ENCODE measurements around the gene XYLB. TPM values are rescaled to one million over a fixed set of nuclear protein-coding genes. Genes with fewer than 3 reads are reported as not detected.

XYLB gene
- total RNA-seq, 1 donor from 2014 or later, result 0.43 TPM

DNA sequence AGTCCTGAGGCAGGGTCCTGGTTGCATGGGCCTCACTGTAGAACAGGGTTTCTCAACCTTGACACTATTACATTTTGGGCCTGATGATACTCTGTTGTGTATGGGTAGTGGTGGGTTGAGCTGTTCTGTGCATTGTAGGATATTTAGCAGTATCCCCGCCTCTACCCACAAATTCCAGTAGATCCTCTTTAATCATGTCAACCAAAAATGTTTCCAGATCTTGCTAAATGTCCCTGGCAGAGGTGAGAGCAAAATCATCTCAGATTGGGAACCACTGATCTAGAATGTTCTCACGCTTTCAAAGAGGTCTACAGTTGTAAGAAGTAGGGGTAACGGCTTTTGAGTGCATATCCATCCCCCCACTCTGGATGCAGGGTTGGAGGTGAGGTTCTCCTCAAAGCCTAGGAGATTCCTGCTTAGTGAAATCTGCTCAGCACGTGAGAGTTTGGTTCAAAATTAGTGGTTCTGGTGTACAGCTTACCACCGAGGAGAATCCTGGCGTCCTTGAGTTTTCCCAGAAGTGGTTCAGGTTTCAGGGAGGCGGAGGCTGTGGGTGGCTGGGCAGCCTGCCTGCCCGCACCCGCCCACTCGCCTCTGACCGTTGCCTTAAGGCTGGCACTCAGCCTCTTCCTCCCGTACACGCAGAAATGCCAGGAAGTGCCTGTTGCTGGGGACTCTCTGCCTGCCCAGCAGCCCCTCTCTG, 112.4 kb downstream of the XYLB start:
- no peaks in the 10 kb centered on the region for H3K36me3 ChIP-seq
- intact Hi-C loops (cut with DNase I), result loop anchor here (5.0 to 10.0 kb wide), 2 partner anchors 294 to 593 kb away; partner anchors contain the start of genes OXSR1, SCN11A and WDR48
- no peaks in the 10 kb centered on the region for H3K27me3 ChIP-seq
- H3K9me3 ChIP-seq, result no peaks in the 10 kb centered on the region
- peaks cover 4 to 31% of the 10 kb centered on the region in 2 donors for H3K4me1 ChIP-seq
- H3K27ac ChIP-seq, result peak overlapping the region; percentile 67 to 77
- H3K4me3 ChIP-seq, result peak overlapping the region; percentile 41 to 43
- TF ChIP-seq CTCF (IDR thresholded peaks at IDR 0.05), result no peak
- peak in 1 of 2 donors; percentile 80 for DNase-seq (ENCODE audit: low spot score in 2 of 2)

GRCh38 chr3:38459499-38460048, 113.0 kb downstream of the XYLB start:
- intact Hi-C loops (cut with DNase I), result loop anchor here (5.0 to 10.0 kb wide), 2 partner anchors 295 to 593 kb away; partner anchors contain the start of genes OXSR1, SCN11A and WDR48
- no peaks in the 10 kb centered on the region for H3K27me3 ChIP-seq
- peak overlapping the region; percentile 41 to 43 for H3K4me3 ChIP-seq
- H3K27ac ChIP-seq, result peak overlapping the region; percentile 67 to 77
- H3K4me1 ChIP-seq, result peaks cover 4 to 31% of the 10 kb centered on the region in 2 donors
- H3K36me3 ChIP-seq, result no peaks in the 10 kb centered on the region
- no peak for TF ChIP-seq CTCF (IDR thresholded peaks at IDR 0.05)
- H3K9me3 ChIP-seq, result no peaks in the 10 kb centered on the region
- no peak for DNase-seq (ENCODE audit: low spot score in 2 of 2)

GRCh38 chr3:38460377-38461270, 114.0 kb downstream of the XYLB start:
- H3K27me3 ChIP-seq, result no peaks in the 10 kb centered on the region
- intact Hi-C loops (cut with DNase I), result no loop called here
- peak overlapping the region; percentile 67 to 77 for H3K27ac ChIP-seq
- H3K36me3 ChIP-seq, result no peaks in the 10 kb centered on the region
- H3K4me1 ChIP-seq, result peaks cover 4 to 31% of the 10 kb centered on the region in 2 donors
- no peak overlapping the region for H3K4me3 ChIP-seq
- no peak for DNase-seq (ENCODE audit: low spot score in 2 of 2)
- no peak for TF ChIP-seq CTCF (IDR thresholded peaks at IDR 0.05)
- H3K9me3 ChIP-seq, result no peaks in the 10 kb centered on the region

Other genes with a start within 250 kb of the XYLB start
- gene ACAA1, start 209.7 kb upstream of the XYLB start, total RNA-seq, result 52.6 TPM
- gene MYD88, start 208.1 kb upstream of the XYLB start, total RNA-seq, result 38.8 TPM
- 13.3 TPM for gene OXSR1, start 181.2 kb upstream of the XYLB start, total RNA-seq
- gene SLC22A13, start 81.0 kb upstream of the XYLB start, total RNA-seq, result not detected
- gene SLC22A14, start 64.5 kb upstream of the XYLB start, total RNA-seq, result not detected
- gene ACVR2B, start 107.1 kb downstream of the XYLB start, total RNA-seq, result 15.2 TPM
- 11.2 TPM for gene EXOG, start 149.6 kb downstream of the XYLB start, total RNA-seq

All from ascending aorta (tissue), 2 donors.